ENCODE results near the gene RNF214. TPM values are rescaled to one million over a fixed set of nuclear protein-coding genes. Genes with fewer than 3 reads are reported as not detected.

Gene RNF214
- total and polyA plus RNA-seq, 2 of the 13 experiments (the other 11 are each of a cell fraction or from before 2014, with no cell fraction given), result 10.7 to 12.6 TPM

DNA sequence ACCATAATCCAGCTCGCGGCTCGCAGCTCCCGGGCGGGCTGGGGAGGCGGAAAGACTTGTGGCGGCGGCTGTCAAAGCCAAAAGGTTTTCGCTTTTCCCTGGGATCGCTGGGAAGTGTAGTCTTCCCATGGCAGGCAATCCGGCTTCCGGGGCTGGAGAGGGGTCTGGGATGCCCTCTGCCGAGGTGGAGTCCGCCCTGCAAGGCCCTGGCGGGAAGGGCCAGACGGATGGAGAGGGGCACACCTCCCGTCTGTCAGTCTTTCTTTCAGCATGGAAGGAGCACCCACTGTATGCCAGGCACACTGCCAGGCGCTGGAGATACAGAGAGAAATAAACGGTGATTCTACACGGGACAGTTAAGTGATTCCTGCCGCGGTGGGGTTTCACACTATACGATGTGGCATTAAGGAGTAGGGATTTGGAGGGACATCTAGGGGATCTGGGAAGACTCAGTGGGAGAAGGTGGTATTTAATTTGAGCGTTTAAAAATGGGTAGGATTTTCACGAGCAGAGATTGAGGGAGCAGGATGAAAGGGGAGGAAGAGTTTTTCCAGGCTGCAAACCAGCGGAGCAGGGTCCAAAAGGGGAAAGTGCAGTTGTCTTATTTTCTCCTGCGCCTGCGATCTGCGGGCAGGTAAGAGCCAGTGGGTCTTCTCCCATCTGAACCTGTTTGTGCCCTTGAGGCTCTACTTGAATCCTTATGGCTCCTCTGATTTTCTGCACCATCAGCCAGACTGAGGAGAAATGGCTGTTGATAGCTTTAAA, 83.9 kb downstream of the RNF214 start, which contains the start of gene BACE1 (continued):
- TF ChIP-seq HINFP (CRISPR knock-in tag; IDR thresholded peaks at IDR 0.05; ENCODE audit: low read depth) (no peak), HBP1 (CRISPR knock-in tag; IDR thresholded peaks at IDR 0.05; ENCODE audit: low read depth) (no peak), PCBP1 (IDR thresholded peaks at IDR 0.05; ENCODE audit: borderline replicate concordance, low read depth, low read length) (no peak), ZFP1 (CRISPR knock-in tag; IDR thresholded peaks at IDR 0.05) (no peak), HNRNPK (IDR thresholded peaks at IDR 0.05; ENCODE audit: low read depth, low read length, poor library complexity, severe bottlenecking) (no peak), HNRNPL (IDR thresholded peaks at IDR 0.05; ENCODE audit: low read depth, low read length) (0 out of 2 replicates have a peak, but pooled peaks have one; percentile 69), MED8 (CRISPR knock-in tag; IDR thresholded peaks at IDR 0.05; ENCODE audit: insufficient replicate concordance) (no peak), JUN (CRISPR knock-in tag; IDR thresholded peaks at IDR 0.05) (no peak), PHF20 (CRISPR knock-in tag; IDR thresholded peaks at IDR 0.05) (peak; percentile 57), ZSCAN30 (CRISPR knock-in tag; IDR thresholded peaks at IDR 0.05) (no peak), ZNF263 (CRISPR knock-in tag; IDR thresholded peaks at IDR 0.05) (0 out of 2 replicates have a peak, but pooled peaks have one; percentile 5), ZNF567 (CRISPR knock-in tag; IDR thresholded peaks at IDR 0.05; ENCODE audit: borderline replicate concordance) (no peak), ZNF329 (CRISPR knock-in tag; IDR thresholded peaks at IDR 0.05; ENCODE audit: low read depth) (no peak), ZNF512B (CRISPR knock-in tag; IDR thresholded peaks at IDR 0.05; ENCODE audit: borderline replicate concordance) (no peak), ZNF503 (CRISPR knock-in tag; IDR thresholded peaks at IDR 0.05) (no peak), ZNF782 (CRISPR knock-in tag; IDR thresholded peaks at IDR 0.05; ENCODE audit: borderline replicate concordance) (no peak), FOXA3 (CRISPR knock-in tag; IDR thresholded peaks at IDR 0.05) (peak; percentile 35)
- TF ChIP-seq, protein P1, sequence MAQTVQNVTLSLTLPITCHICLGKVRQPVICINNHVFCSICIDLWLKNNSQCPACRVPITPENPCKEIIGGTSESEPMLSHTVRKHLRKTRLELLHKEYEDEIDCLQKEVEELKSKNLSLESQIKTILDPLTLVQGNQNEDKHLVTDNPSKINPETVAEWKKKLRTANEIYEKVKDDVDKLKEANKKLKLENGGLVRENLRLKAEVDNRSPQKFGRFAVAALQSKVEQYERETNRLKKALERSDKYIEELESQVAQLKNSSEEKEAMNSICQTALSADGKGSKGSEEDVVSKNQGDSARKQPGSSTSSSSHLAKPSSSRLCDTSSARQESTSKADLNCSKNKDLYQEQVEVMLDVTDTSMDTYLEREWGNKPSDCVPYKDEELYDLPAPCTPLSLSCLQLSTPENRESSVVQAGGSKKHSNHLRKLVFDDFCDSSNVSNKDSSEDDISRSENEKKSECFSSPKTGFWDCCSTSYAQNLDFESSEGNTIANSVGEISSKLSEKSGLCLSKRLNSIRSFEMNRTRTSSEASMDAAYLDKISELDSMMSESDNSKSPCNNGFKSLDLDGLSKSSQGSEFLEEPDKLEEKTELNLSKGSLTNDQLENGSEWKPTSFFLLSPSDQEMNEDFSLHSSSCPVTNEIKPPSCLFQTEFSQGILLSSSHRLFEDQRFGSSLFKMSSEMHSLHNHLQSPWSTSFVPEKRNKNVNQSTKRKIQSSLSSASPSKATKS (CRISPR knock-in tag; IDR thresholded peaks at IDR 0.05), result no peak

All from HepG2 (cell line).